K562 (cell line): ENCODE results near the gene PPP1R1C. TPM values are rescaled to one million over a fixed set of nuclear protein-coding genes. Genes with fewer than 3 reads are reported as not detected.
"Not testable (repeated sequence)": the region's sequence is repeated elsewhere in the genome, so short reads cannot be mapped to it uniquely, and the experiment has no call there.

Experiments used
- ATAC-seq: fragments of 200-7000 bp; cut with Tn5 transposase; 3 replicates; pipeline ENCODE4 v1.9.1; 2020; ENCODE audit warnings: moderate library complexity
- BruUV-seq: library from RNA; stranded (reverse); fragments of 400-500 nt; replicated peaks from 2 replicates; lab custom pipeline; 2021; lab: Mats Ljungman, UMichigan
- CTCF ChIA-PET: fragments of 300-600 bp; formaldehyde crosslinking; extraction: SDS; loops from one replicate; lab custom pipeline; 2021; ENCODE audit warnings: low intra/inter-chr PET ratio; lab: Yijun Ruan, JAX
- POLR2A ChIA-PET: fragments of 300-600, 350-650 bp; sonication (Branson Sonifier 250); formaldehyde crosslinking; extraction: SDS; loops from one replicate; lab custom pipeline; 2021; ENCODE audit warnings: antibody characterized with exemption, inconsistent platforms; lab: Yijun Ruan, JAX
- DNase-seq, 4 experiments: peaks; one replicate each; pipeline versions ENCODE4 v3.0.0 to v3.0.0-alpha.2; 2011 to 2018; ENCODE audit warnings: low spot score in 3 of 4, mixed read lengths in 3 of 4; ENCODE audit errors: extremely low read depth in 1 of 4
- FAIRE-seq: peaks from 2 replicates; lab custom pipeline; 2011; peaks lifted over from hg19 to GRCh38; lab: Jason Lieb, UNC
- H2AFZ ChIP-seq: 2 replicates; pipeline ENCODE4 v1.6.0; 2011; ENCODE audit warnings: low read depth, low read length, control low read depth, inconsistent platforms
- H3K27ac ChIP-seq: fragments of 200-600 bp; 3 replicates; pipeline ENCODE4 v1.8.0; 2011; ENCODE audit warnings: low read depth, mild to moderate bottlenecking, control low read depth, inconsistent platforms, low read length, moderate library complexity, mixed read lengths; ENCODE audit errors: extremely low read depth
- H3K27me3 ChIP-seq, 2 experiments: fragments of 300-600 bp in 1 of 2; 2 replicates in 1 of 2; 3 replicates in 1 of 2; pipeline versions ENCODE4 v1.6.0 to v1.8.0; 2011; ENCODE audit warnings: inconsistent platforms in 2 of 2, low read length in 2 of 2, mild to moderate bottlenecking in 1 of 2, mixed read lengths in 1 of 2, moderate library complexity in 1 of 2; ENCODE audit not compliant: control insufficient read depth in 2 of 2, insufficient read depth in 2 of 2
- H3K36me3 ChIP-seq: fragments of 300-600 bp; 3 replicates; pipeline ENCODE4 v1.8.0; 2011; ENCODE audit warnings: mild to moderate bottlenecking, low read length, inconsistent platforms; ENCODE audit not compliant: control insufficient read depth, insufficient read depth
- H3K4me1 ChIP-seq, 2 experiments: fragments of 200-600 bp in 1 of 2; replicated peaks in 1 of 2; 2 replicates in 1 of 2; 3 replicates in 1 of 2; pipeline versions ENCODE4 v1.5.1 to v1.8.0; 2011; ENCODE audit warnings: inconsistent platforms in 2 of 2, low read length in 2 of 2, mild to moderate bottlenecking in 1 of 2, mixed read lengths in 1 of 2, moderate library complexity in 1 of 2; ENCODE audit not compliant: control insufficient read depth in 2 of 2, insufficient read depth in 2 of 2
- H3K4me2 ChIP-seq: 2 replicates; pipeline ENCODE4 v1.6.1; 2011; ENCODE audit warnings: low read length, control low read depth, inconsistent platforms, mixed read lengths; ENCODE audit not compliant: insufficient read depth
- H3K4me3 ChIP-seq: fragments of 200-600 bp; sonication (generic), shearing (Covaris generic); 2 replicates; pipeline ENCODE4 v1.5.1; 2016; ENCODE audit warnings: control low read depth, inconsistent platforms
- H3K79me2 ChIP-seq: fragments of 200-600 bp; 3 replicates; pipeline ENCODE4 v1.8.0; 2011; ENCODE audit warnings: low read length, inconsistent platforms; ENCODE audit not compliant: control insufficient read depth, insufficient read depth
- H3K9ac ChIP-seq, 2 experiments: 2 replicates each; pipeline versions ENCODE4 v1.6.0 to v1.6.1; 2011; ENCODE audit warnings: low read depth in 2 of 2, low read length in 2 of 2, control low read depth in 1 of 2, inconsistent platforms in 1 of 2, mild to moderate bottlenecking in 1 of 2, mixed read lengths in 1 of 2; ENCODE audit not compliant: insufficient read depth in 1 of 2
- H3K9me1 ChIP-seq: one replicate; pipeline ENCODE4 v1.6.0; 2011; ENCODE audit warnings: inconsistent platforms, mild to moderate bottlenecking, low read length, moderate library complexity; ENCODE audit not compliant: control insufficient read depth, insufficient read depth
- H3K9me3 ChIP-seq: replicated peaks from 2 replicates; pipeline ENCODE4 v1.5.1; 2011; ENCODE audit warnings: low read depth, low read length, inconsistent platforms; ENCODE audit not compliant: control insufficient read depth, insufficient read depth
- H4K20me1 ChIP-seq: replicated peaks from 2 replicates; pipeline ENCODE4 v1.6.1; 2011; ENCODE audit warnings: low read length, inconsistent platforms, mixed read lengths; ENCODE audit not compliant: control insufficient read depth, insufficient read depth
- MTA2 ChIP-seq: fragments of 450-650 bp; IDR thresholded peaks from 2 replicates; pipeline ENCODE4 v1.6.1; 2016; ENCODE audit warnings: low read depth
- RHOXF2B ChIP-seq: fragments of 250-450 bp; sonication (Bioruptor Pico); conservative IDR thresholded peaks from 2 replicates; pipeline ENCODE4 v1.5.1; 2021
- SMAD1 ChIP-seq: fragments of 150-350 bp; IDR thresholded peaks from 2 replicates; pipeline ENCODE4 v1.6.1; 2014; ENCODE audit warnings: low read length, low read depth; ENCODE audit not compliant: partially characterized antibody
- SREBF1 ChIP-seq: fragments of 150-350 bp; IDR thresholded peaks from 2 replicates; pipeline ENCODE4 v1.6.1; 2014; ENCODE audit warnings: antibody characterized with exemption, low read depth, low read length, borderline replicate concordance
- TRIM28 ChIP-seq: fragments of 450-650 bp; IDR thresholded peaks from 2 replicates; pipeline ENCODE4 v1.6.1; 2017
- WGBS: fragments of 100-300 bp; shearing (Covaris generic); methylation state at CpG from one replicate; pipeline ENCODE4 v1.1.6; 2016; ENCODE audit warnings: low coverage, mixed read lengths; ENCODE audit not compliant: insufficient coverage; ENCODE audit errors: missing lambda C conversion rate; 5-methylcytosine and 5-hydroxymethylcytosine counted together
- in situ Hi-C: fragments of 300-500 bp; cut with MboI; formaldehyde crosslinking; loops from 4 replicates; pipeline ENCODE4 v1.15.0; 2018; ENCODE audit warnings: inconsistent platforms, mixed read lengths
- intact Hi-C: fragments of 100-400 bp; cut with micrococcal nuclease; formaldehyde crosslinking; loops from 2 replicates; pipeline ENCODE4 v1.14.2; 2022
- polyA plus RNA-seq, 8 experiments: library from polyadenylated mRNA; depleted of rRNA in 4 of 8; stranded (reverse) in 5 of 8; unstranded in 3 of 8; fragments of >200 nt; fragmentation: Nextera tagmentation in 2 of 8; fragmentation: Illumina TruSeq in 1 of 8; extraction: Ambion mirVana in 2 of 8; extraction: Trizol in 1 of 8; gene quantifications; 2 replicates each; pipeline versions ENCODE4 v1.2.1 to v1.2.3, GENCODE V29; 2011 to 2014; ENCODE audit warnings: inconsistent platforms in 1 of 8, missing spikeins in 1 of 8
- total RNA-seq, 7 experiments: library from RNA; depleted of rRNA in 6 of 7; stranded (reverse); fragments of >200 nt in 6 of 7; fragmentation: Illumina TruSeq in 2 of 7; extraction: Trizol in 2 of 7; gene quantifications; 2 replicates each; pipeline versions ENCODE4 v1.2.1 to v1.2.3, GENCODE V29; 2011 to 2021; ENCODE audit warnings: low replicate concordance in 1 of 7
- TF ChIP-seq, protein P1 (sequence below): sonication (generic); formaldehyde crosslinking; IDR thresholded peaks from 2 replicates; pipeline ENCODE4 v1.8.1; 2022; ENCODE audit warnings: missing genetic modification reagents

PPP1R1C gene
- total and polyA plus RNA-seq, 9 of the 15 experiments (the other 6 are each of a cell fraction or from before 2014, with no cell fraction given): 0.09 to 0.64 (median 0.40) TPM; not detected in 2

DNA sequence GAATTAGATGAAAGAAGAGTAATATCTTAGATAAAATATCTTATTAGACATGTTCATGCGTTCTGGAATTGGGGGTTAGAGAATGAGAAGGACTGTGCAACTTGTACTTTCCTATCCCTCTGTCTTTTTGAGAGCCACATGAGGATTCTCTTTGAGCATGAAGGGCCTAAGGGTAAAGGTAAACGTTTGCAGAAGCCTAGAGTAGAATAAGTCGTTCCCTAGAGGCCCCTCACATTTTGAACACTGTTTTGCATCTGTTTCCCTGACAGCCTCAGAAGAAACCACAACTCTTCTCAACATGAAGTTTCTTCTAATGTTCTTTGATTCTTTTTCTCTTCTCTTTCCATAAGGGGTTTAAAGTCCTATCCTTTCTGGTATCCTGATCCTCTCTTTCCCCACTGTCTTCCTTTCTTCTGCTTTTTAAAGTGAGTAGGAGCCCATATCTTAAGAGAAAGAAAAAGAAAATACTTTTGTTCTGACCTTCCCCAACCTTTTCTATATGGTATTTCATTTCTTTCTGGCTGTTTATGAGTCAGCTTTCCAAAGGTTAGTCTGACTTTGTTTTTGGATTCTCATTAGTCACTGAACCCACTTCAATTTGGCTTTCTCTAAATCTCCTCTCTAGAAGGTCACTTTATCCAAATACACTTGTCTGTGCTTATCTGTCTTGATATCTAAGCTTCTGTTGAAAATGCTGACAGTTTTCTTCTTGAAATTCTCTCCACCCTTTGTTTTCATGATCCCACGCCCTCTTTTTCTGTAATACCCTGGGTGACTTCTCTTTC lies 34.8 kb downstream of the PPP1R1C start:
- Histone ChIP-seq H3K27me3 (no peaks in the 10 kb centered on the region), H4K20me1 (no peaks in the 10 kb centered on the region), H2AFZ (no peak overlapping the region), H3K79me2 (no peaks in the 10 kb centered on the region), H3K36me3 (no peaks in the 10 kb centered on the region), H3K9me3 (no peaks in the 10 kb centered on the region), H3K4me2 (no peak overlapping the region), H3K9me1 (no peaks in the 10 kb centered on the region), H3K9ac (no peak overlapping the region), H3K4me3 (no peak overlapping the region), H3K4me1 (no peaks in the 10 kb centered on the region), H3K27ac (no peak overlapping the region)
- ChIA-PET CTCF (no interaction called here), POLR2A (no interaction called here)
- intact Hi-C loops: no loop called here
- ATAC-seq (no peak), DNase-seq (no peak), FAIRE-seq (no peak)
- in situ Hi-C loops: no loop called here
- BruUV-seq: no TSS peak
- 0% methylated on average over 4 of the region's 4 CpGs for WGBS
- no peak for TF ChIP-seq SREBF1
- TF ChIP-seq SMAD1: no peak
- no peak for TF ChIP-seq RHOXF2B (CRISPR knock-in tag)

GRCh38 chr2:182023235-182023634 lies 37.6 kb downstream of the PPP1R1C start:
- BruUV-seq: no TSS peak
- TF ChIP-seq, protein P1, sequence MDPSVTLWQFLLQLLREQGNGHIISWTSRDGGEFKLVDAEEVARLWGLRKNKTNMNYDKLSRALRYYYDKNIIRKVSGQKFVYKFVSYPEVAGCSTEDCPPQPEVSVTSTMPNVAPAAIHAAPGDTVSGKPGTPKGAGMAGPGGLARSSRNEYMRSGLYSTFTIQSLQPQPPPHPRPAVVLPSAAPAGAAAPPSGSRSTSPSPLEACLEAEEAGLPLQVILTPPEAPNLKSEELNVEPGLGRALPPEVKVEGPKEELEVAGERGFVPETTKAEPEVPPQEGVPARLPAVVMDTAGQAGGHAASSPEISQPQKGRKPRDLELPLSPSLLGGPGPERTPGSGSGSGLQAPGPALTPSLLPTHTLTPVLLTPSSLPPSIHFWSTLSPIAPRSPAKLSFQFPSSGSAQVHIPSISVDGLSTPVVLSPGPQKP: no peak
- no peak for TF ChIP-seq MTA2
- TF ChIP-seq TRIM28: peak; percentile 63; the same call in 1 of the 2 replicates
- Histone ChIP-seq H3K4me2 (no peak overlapping the region), H4K20me1 (no peaks in the 10 kb centered on the region), H3K9ac (no peak overlapping the region), H3K27ac (no peak overlapping the region), H3K9me3 (no peaks in the 10 kb centered on the region), H3K79me2 (no peaks in the 10 kb centered on the region), H3K4me3 (no peak overlapping the region), H2AFZ (no peak overlapping the region), H3K36me3 (no peaks in the 10 kb centered on the region), H3K9me1 (no peaks in the 10 kb centered on the region), H3K4me1 (no peaks in the 10 kb centered on the region), H3K27me3 (no peaks in the 10 kb centered on the region)
- intact Hi-C loops: no loop called here
- ATAC-seq (no peak), DNase-seq (peak in 1 of 4 experiments; percentile 2), FAIRE-seq (peak; percentile 26)
- POLR2A ChIA-PET: no interaction called here
- CTCF ChIA-PET: no interaction called here
- in situ Hi-C loops: no loop called here

DNA sequence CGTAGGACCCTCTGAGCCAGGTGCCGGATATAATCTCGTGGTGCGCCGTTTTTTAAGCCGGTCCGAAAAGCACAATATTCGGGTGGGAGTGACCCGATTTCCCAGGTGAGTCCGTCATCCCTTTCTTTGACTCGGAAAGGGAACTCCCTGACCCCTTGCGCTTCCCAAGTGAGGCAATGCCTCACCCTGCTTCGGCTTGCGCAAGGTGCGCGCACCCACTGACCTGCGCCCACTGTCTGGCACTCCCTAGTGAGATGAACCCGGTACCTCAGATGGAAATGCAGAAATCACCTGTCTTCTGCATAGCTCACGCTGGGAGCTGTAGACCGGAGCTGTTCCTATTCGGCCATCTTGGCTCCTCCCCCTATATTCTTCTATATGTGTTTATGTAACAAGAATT lies 45.2 kb downstream of the PPP1R1C start:
- in situ Hi-C loops, H3K4me1 ChIP-seq, BruUV-seq, H3K79me2 ChIP-seq, H4K20me1 ChIP-seq, H3K27ac ChIP-seq, H3K9me3 ChIP-seq, POLR2A ChIA-PET, CTCF ChIA-PET, H2AFZ ChIP-seq, FAIRE-seq, H3K4me3 ChIP-seq, H3K9me1 ChIP-seq, H3K4me2 ChIP-seq, DNase-seq, H3K27me3 ChIP-seq, H3K36me3 ChIP-seq, ATAC-seq, H3K9ac ChIP-seq, intact Hi-C loops: not testable (repeated sequence)
- WGBS: under 1% methylated on average over 15 of the region's 21 CpGs
